ENCODE measurements around the gene UNK. TPM values are rescaled to one million over a fixed set of nuclear protein-coding genes. Genes with fewer than 3 reads are reported as not detected.

Gene UNK
- total and polyA plus RNA-seq, 2 of the 13 experiments (the other 11 are each of a cell fraction or from before 2014, with no cell fraction given) = 31.6 to 33.0 TPM

GRCh38 chr17:75855310-75856061, 70.9 kb downstream of the UNK start, which contains the start of gene WBP2 (continued):
- peak; percentile 75 for TF ChIP-seq ZNF407 (CRISPR knock-in tag; IDR thresholded peaks at IDR 0.05; ENCODE audit: not compliant biosample characterization)
- peak; percentile 98 for TF ChIP-seq USF2 (IDR thresholded peaks at IDR 0.05; ENCODE audit: low read depth, low read length)
- peak; percentile 97 for TF ChIP-seq USF2 (CRISPR knock-in tag; IDR thresholded peaks at IDR 0.05; ENCODE audit: borderline replicate concordance)
- TF ChIP-seq ZNF235 (CRISPR knock-in tag; IDR thresholded peaks at IDR 0.05; ENCODE audit: borderline replicate concordance) = no peak
- TF ChIP-seq BRF2 (CRISPR knock-in tag; IDR thresholded peaks at IDR 0.05) = 0 out of 2 replicates have a peak, but pooled peaks have one; percentile 54
- TF ChIP-seq THRA (CRISPR knock-in tag; IDR thresholded peaks at IDR 0.05; ENCODE audit: borderline replicate concordance) = peak; percentile 65
- TF ChIP-seq, protein P1, sequence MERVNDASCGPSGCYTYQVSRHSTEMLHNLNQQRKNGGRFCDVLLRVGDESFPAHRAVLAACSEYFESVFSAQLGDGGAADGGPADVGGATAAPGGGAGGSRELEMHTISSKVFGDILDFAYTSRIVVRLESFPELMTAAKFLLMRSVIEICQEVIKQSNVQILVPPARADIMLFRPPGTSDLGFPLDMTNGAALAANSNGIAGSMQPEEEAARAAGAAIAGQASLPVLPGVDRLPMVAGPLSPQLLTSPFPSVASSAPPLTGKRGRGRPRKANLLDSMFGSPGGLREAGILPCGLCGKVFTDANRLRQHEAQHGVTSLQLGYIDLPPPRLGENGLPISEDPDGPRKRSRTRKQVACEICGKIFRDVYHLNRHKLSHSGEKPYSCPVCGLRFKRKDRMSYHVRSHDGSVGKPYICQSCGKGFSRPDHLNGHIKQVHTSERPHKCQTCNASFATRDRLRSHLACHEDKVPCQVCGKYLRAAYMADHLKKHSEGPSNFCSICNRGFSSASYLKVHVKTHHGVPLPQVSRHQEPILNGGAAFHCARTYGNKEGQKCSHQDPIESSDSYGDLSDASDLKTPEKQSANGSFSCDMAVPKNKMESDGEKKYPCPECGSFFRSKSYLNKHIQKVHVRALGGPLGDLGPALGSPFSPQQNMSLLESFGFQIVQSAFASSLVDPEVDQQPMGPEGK (CRISPR knock-in tag; IDR thresholded peaks at IDR 0.05) = peak; percentile 76
- peak; percentile 79; the same call in 1 of the 2 replicates for TF ChIP-seq ZNF274 (CRISPR knock-in tag; IDR thresholded peaks at IDR 0.05)
- TF ChIP-seq CBX5 (CRISPR knock-in tag; IDR thresholded peaks at IDR 0.05; ENCODE audit: borderline replicate concordance) = peak; percentile 75; the same call in 1 of the 2 replicates
- peak; percentile 92 for TF ChIP-seq NFKBIZ (CRISPR knock-in tag; IDR thresholded peaks at IDR 0.05)
- 0 out of 2 replicates have a peak, but pooled peaks have one; percentile 56 for TF ChIP-seq DNMT3B (CRISPR knock-in tag; conservative IDR thresholded peaks at IDR 0.05)
- TF ChIP-seq AGO1 (IDR thresholded peaks at IDR 0.05; ENCODE audit: low read depth, low read length, poor library complexity, severe bottlenecking) = peak; percentile 50

Measured in HepG2 (cell line).